Measurements from ENCODE around the gene CALU.

DNA sequence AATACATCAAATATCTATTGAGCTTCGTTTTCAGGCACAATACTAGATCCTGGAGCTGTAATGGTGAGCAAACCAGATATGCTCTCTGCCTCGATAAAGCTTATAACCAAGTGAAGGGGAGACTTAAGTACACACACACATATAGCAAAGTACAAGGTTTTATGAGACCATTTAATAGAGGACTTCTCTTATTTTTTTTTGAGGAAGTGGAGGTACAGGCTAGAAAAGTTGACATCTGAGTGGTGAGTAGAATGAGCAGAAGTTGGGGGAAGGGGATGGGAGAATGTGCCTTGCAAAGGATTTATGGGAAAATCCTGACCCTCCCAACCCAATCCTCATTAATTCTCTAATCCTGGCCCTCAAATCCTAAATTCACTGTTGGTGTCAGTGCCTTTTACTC, 60.3 kb downstream of the CALU start:
- TF ChIP-seq POLR2A (IDR thresholded peaks at IDR 0.05; ENCODE audit: low read length) = no peak
- TF ChIP-seq GATA1 (IDR thresholded peaks at IDR 0.05; ENCODE audit: low read depth, low read length) = no peak

All from erythroblast (primary cell).